Cardiac fibroblast (primary cell): ENCODE data around the gene SYT1.
A peak's percentile ranks its signal among the peaks of the same experiment; 100 is the strongest.

Experiments used
- DNase-seq, 2 donors: peaks; one replicate each; pipeline versions ENCODE4 v3.0.0 to v3.0.0-alpha.2; 2010; ENCODE audit warnings: low read depth in 2 of 2
- H3K4me3 ChIP-seq, 2 donors: replicated peaks in 1 of 2; 1 replicate in 1 of 2; 2 replicates in 1 of 2; pipeline ENCODE4 v1.5.1; 2011; ENCODE audit warnings: low read depth in 2 of 2, low read length in 2 of 2, mild to moderate bottlenecking in 2 of 2, moderate library complexity in 1 of 2
- CTCF ChIP-seq: IDR thresholded peaks from one replicate; pipeline ENCODE4 v1.5.1; 2011; ENCODE audit warnings: low read depth, mild to moderate bottlenecking, low read length, inconsistent platforms

The SYT1 gene

DNA sequence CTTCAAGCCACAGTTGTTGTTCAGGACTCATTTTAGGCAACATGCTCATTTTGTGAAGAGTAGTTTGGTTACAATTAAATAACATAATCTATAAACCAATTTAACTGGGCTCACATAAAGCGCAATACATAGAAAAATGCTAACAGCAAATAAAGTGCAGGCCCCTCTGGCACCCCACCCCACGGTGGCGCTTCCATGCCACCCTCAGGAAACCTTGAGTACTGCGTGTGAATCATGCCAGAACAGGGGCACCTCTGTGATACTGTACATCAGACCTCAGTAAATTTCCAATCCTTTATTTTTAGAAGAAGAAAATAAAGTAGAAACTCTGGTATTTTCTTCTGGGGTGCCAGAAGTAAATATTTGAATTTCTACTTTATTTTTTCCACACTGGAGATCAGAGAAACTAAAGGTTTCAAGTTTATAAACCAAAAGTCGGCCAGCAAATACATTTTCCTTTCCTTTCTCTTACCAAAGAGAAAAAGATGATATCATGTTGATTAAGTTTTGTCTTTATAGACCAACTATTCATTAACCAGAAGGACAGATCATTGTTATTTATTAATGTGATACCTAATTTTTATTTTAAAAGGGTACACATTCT is 509.4 kb downstream of the SYT1 start:
- peak; percentile 38 to 39 for DNase-seq
- peak; percentile 90 for TF ChIP-seq CTCF
- H3K4me3 ChIP-seq, result no peak overlapping the region

- no peak for TF ChIP-seq CTCF
- H3K4me3 ChIP-seq, result no peak overlapping the region
- DNase-seq, result no peak
Measured at GRCh38 chr12:79374545-79374944, 510.0 kb downstream of the SYT1 start.

- TF ChIP-seq CTCF, result no peak
- no peak overlapping the region for H3K4me3 ChIP-seq
- no peak for DNase-seq
Measured at GRCh38 chr12:79375050-79375449, 510.5 kb downstream of the SYT1 start.

DNA sequence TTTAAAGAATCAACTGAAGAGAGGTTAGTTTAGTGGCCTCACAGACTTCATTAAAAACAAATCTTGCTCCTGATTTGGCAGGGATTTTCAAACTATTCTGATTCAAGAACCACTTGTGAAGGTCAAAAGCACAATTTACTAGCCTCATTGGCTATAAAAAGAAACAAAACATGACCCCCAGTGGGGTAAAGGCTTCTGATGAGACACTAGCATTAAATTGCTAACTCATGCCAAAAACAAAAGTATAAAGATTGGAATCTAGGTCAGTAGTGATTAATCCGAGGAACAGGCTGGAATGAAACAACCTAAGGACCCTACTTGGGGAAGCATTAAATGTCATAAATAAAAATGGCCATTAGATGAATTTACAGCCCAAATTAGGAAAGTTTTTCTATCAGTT is 513.9 kb downstream of the SYT1 start:
- TF ChIP-seq CTCF, result no peak
- no peak overlapping the region for H3K4me3 ChIP-seq
- peak in 1 of 2 donors; percentile 46 for DNase-seq

DNA sequence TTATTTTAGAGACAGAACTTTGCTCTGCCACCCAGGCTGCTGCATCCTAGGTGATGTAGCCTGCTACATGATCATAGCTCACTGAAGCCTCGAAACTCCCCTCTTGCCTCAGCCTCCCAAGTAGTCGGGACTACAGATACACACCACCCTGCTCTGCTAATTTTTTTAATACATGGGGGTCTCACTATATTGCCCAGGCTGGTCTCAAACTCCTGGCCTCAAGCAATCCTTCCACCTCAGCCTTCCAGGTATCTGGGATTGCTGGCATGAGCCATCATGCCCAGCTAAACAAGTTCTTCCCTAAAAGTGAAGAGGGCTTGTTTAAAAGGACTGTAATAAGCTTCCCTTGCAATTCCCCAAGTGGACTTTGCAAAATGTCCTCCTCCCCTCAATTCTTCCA is 515.8 kb downstream of the SYT1 start:
- no peak overlapping the region for H3K4me3 ChIP-seq
- no peak for TF ChIP-seq CTCF
- DNase-seq, result no peak

DNA sequence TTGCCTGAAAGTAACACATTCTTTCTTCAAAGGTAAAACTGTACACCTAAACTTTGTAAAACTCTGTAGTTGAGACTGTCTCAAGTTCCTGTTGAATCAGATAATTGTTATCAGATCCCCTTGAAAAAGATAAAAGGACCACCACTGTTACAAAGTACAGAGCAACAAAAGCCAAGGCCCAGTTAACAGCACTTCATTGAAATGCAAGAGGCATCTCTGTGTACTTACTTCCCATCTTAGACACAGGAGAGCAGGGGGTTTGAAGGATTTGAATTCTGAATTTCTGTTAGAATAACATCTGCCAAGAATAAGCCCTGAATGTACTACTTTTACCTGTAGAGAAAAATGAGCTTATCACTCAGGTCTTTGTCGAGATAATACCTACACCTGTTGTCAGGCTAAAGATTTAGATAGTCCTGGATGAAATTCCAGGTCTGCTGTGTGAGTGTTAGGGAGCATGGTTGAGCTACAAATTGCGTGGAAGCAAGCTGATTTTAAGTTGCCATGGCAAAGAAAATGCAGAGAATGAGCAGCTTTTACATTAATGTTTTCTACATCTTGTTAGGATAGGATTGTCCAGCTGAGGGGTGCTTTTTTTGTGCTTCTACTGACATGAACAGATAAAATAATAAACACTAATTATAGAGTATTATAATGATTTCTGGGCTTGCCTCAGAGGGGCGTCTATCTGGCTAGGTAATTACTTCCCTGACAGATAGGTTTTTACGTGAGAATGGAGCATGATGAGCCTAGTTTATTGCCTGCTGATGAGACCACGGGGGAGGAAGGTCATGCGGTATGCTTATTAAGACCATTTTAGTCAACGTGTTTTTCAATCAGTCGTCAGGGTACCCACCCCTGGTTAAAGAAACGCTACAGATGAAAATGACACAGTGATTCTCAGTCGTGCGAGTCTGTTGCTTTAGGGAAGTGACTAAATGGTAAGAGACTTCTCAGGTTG is 517.0 kb downstream of the SYT1 start:
- no peak for TF ChIP-seq CTCF
- no peak for DNase-seq
- H3K4me3 ChIP-seq, result no peak overlapping the region
